Urothelium cell line (cell line): ENCODE data around the gene ORC5.
"Not testable (repeated sequence)": the region's sequence is repeated elsewhere in the genome, so short reads cannot be mapped to it uniquely, and the experiment has no call there.

Experiments
- DNase-seq: peaks from one replicate; pipeline ENCODE4 v3.0.0; 2011; ENCODE audit warnings: low spot score, mixed read lengths
- FAIRE-seq: peaks from 2 replicates; lab custom pipeline; 2011; peaks lifted over from hg19 to GRCh38; lab: Jason Lieb, UNC

The ORC5 gene

GRCh38 chr7:104207731-104208420 is at the start of gene ORC5:
Gene ORC5 (minus strand): TSS chr7:104208013. CDS start chr7:104207904, 109 bp downstream.
- peak; percentile 74 for FAIRE-seq
- DNase-seq, result peak; percentile 98

GRCh38 chr7:104255616-104256015 is 47.8 kb upstream of the ORC5 start:
- DNase-seq (no peak), FAIRE-seq (no peak)

GRCh38 chr7:104255194-104255593 is 47.4 kb upstream of the ORC5 start:
- FAIRE-seq (no peak), DNase-seq (no peak)

GRCh38 chr7:104254696-104255095 is 46.9 kb upstream of the ORC5 start:
- FAIRE-seq (no peak), DNase-seq (no peak)

- DNase-seq (peak; percentile 30), FAIRE-seq (peak; percentile 9)
These were observed 44.8 kb upstream of the ORC5 start for GRCh38 chr7:104252409-104253134.

GRCh38 chr7:104242638-104243037 is 34.8 kb upstream of the ORC5 start:
- DNase-seq (no peak), FAIRE-seq (no peak)

GRCh38 chr7:104241538-104242209 is 33.9 kb upstream of the ORC5 start:
- FAIRE-seq (no peak), DNase-seq (no peak)

- FAIRE-seq (no peak), DNase-seq (no peak)
These were observed 33.3 kb upstream of the ORC5 start for GRCh38 chr7:104241135-104241534.

- DNase-seq (no peak), FAIRE-seq (no peak)
These were observed 32.6 kb upstream of the ORC5 start for GRCh38 chr7:104240401-104240800.

- not testable (repeated sequence) for FAIRE-seq, DNase-seq
These were observed 27.2 kb upstream of the ORC5 start for GRCh38 chr7:104234990-104235389.

- FAIRE-seq (peak; percentile 53), DNase-seq (peak; percentile 81)
These were observed 23.5 kb upstream of the ORC5 start for GRCh38 chr7:104231054-104232046.

GRCh38 chr7:104230606-104231005 is 22.8 kb upstream of the ORC5 start:
- DNase-seq (no peak), FAIRE-seq (no peak)

- no peak for FAIRE-seq
- no peak for DNase-seq
These were observed 20.6 kb upstream of the ORC5 start for GRCh38 chr7:104228442-104228841.

GRCh38 chr7:104225451-104225850 is 17.6 kb upstream of the ORC5 start:
- no peak for FAIRE-seq
- DNase-seq, result no peak

- FAIRE-seq (no peak), DNase-seq (no peak)
These were observed 9.8 kb upstream of the ORC5 start for GRCh38 chr7:104217620-104218019.

- no peak for FAIRE-seq
These were observed 1.2 kb upstream of the ORC5 start for GRCh38 chr7:104209063-104209462.

GRCh38 chr7:104208421-104208780 is 588 bp upstream of the ORC5 start:
- FAIRE-seq (no peak), DNase-seq (no peak)

More at GRCh38 chr7:104209063-104209462, 1.2 kb upstream of the ORC5 start:
- DNase-seq, result no peak

- DNase-seq (peak; percentile 4), FAIRE-seq (no peak)
These were observed 474 bp downstream of the ORC5 start for GRCh38 chr7:104207348-104207730.

- no peak for FAIRE-seq
- DNase-seq, result peak; percentile 6
These were observed 972 bp downstream of the ORC5 start for GRCh38 chr7:104206841-104207240.

GRCh38 chr7:104198673-104199278 is 9.0 kb downstream of the ORC5 start:
- no peak for FAIRE-seq

More at GRCh38 chr7:104198673-104199278, 9.0 kb downstream of the ORC5 start:
- DNase-seq, result no peak
